GM21576 (cell line): Measurements from ENCODE around the gene IRF7.
"Not testable (repeated sequence)": the region's sequence is repeated elsewhere in the genome, so short reads cannot be mapped to it uniquely, and the experiment has no call there.

Experiments
- ATAC-seq: cut with Tn5 transposase; IDR thresholded peaks from one replicate; pipeline ENCODE4 v1.9.1; 2021; ENCODE audit warnings: mild to moderate bottlenecking, moderate library complexity; ENCODE audit not compliant: unreplicated experiment

Gene IRF7

GRCh38 chr11:586376-587316, 29.1 kb downstream of the IRF7 start:
- no peak for ATAC-seq

DNA sequence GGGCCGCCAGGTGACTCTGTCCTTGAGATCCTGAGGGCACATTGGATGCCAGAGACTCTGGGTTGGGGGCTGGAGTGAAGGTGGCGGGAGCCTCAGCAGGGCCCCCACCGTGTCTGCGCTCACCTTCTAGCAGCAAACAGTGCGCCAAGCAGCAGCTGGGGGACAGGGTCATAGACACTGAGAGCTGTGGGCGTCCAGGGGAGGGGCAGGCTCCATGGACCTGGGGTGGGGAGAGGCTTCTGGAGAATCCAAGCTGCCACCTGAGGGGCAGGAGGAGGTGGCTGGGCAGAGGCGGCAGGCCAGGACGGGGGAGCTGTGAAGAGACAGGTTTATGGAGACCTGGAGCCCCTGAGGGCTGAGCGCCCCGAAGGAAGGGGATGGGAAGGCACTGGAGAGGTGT, 31.5 kb downstream of the IRF7 start:
- no peak for ATAC-seq

DNA sequence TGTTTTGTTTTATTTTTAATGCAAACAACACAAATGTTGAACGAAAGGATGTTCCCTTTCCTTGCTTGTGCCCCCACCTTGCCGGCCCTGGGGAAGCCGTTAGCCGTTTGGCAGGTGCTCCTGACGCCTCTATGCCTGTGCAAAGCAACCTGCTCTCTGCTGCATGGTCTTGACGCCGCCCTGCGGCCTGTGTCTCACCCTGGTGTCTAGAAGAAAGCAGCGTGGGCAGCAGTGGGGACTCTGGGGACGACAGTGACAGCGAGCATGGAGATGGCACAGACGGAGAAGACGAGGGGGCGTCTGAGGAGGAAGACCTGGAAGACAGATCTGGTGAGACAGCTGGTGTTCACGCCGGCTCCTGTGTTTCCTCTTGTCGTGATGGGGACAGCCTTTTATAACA, 34.0 kb downstream of the IRF7 start:
- no peak for ATAC-seq

- no peak for ATAC-seq
Measured at GRCh38 chr11:581342-581741, 34.4 kb downstream of the IRF7 start.

- no peak for ATAC-seq
Measured at GRCh38 chr11:579830-580601, 35.7 kb downstream of the IRF7 start.

- ATAC-seq = no peak
Measured at GRCh38 chr11:578276-579035, 37.3 kb downstream of the IRF7 start.

DNA sequence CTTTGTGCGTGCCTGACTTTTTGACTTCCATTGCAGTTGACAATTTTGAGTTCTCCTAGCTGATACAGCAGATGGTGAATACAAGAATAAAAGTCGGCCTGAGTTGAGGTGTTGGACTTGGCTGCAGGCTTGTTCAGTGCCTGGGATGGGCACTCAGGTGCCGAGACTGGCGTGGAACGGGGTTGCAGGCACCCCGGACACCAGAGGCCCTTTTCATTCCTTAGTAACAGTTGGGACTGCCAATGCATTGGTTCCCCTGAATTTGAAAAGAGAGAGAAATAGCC, 38.2 kb downstream of the IRF7 start:
- ATAC-seq = no peak

- no peak for ATAC-seq
Measured at GRCh38 chr11:576811-577610, 38.7 kb downstream of the IRF7 start.

DNA sequence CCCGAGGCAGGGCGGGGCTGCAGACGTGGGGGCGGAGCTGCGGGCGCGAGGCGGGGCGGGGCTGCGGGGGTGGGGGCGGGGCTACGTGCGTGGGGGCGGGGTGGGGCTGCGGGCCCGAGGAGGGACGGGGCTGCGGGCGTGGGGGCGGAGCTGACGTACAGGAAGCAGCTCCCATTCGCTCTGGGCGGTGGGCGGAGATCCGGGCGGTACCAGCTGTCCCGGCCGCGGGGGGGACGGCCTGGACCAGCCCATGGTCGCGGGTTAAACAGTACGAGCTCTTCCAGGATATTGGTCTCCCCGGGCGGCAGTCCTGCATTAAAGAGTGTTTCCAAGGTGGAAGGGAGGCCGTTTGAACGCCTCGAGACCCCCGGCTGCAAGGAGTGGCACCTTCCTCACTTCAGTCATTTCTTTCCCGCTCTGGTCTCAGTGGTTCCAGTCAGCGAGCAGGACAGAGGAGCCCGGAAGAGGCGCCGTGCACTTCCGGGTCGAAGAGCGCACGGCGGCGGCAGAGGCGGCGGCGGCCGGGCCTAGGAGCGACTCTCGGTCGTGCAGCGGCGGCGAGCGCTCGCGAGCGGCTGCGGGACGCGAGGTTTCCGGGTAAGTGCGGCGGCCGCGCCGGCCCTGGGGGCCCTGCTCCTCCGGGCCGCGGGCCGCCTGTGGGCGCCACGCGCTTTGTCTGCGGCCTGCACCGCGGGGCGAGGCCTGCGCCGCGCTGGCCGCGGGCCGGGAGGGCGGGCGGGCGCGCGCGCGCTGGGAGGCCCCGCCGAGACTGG, 39.6 kb downstream of the IRF7 start, which contains the start of gene PHRF1:
Gene PHRF1, plus strand, starts transcription at position 475 of the 773 bp plus-strand sequence. CDS start 5,043 bp downstream, outside the sequence.
- peak; percentile 80 for ATAC-seq

DNA sequence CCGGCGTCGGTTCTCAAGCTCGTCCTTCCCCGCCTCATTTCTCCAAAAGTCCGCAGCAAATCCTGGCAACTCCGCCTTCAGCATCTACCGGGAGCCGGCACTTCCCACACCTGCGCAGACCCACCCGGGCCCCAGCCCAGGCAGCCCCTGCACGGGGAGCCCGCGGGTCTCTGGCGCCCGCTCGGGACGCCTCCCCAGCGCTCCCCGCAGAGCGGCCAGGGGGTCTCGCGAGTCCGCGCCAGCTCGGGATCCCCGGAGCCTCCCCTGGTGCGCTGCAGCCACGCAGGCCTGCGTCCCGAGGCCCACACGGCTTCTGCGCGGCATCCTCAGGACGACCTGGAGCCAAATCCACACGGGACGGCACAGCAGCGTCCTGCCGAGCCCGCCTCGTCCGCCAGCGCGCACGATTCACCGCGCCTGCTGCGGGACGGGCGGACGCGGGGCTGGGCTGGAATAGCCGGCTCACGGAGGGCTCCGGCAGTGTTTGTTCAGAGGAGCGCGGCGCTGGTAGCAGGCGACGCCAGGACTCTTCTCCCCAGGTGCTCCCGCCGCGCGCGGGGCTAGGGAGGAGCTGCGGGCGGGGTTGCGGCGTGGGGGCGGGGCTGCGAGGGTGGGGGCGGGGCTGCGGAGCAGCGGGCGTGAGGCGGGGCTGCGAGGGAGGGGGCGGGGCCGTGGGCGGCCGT, 40.3 kb downstream of the IRF7 start:
- peak; percentile 35 for ATAC-seq

- no peak for ATAC-seq
Measured at GRCh38 chr11:574632-575312, 41.0 kb downstream of the IRF7 start.

GRCh38 chr11:574031-574570, 41.6 kb downstream of the IRF7 start:
- not testable (repeated sequence) for ATAC-seq

DNA sequence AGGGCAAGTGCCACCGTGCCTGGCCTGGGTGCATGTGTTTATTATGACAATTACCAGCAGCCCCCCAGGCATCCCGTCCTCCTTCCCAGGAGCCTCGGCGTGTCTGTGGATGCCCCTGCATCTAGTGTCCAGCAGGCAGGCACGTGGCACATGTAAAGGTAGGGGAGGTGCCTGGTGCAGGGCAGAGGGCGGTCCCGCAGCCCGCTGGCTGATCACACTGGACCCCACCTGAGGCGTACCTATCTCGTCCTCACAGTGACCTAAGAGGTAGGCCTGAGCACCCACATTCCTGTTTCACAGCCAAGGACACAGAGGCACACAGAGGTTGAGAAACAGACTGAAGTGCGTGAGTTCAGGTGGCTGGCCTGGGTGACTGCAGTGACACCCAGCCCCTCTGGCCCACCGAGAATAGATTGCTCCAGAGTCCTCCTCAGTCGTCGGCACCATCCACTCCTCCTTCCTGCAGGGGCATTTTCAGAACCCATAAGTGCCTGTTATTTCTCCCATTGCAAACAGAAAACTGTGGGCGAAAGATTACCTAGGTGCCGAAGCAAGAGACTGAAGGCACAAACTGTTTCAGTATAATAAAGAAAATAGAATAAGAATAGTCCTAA, 42.5 kb downstream of the IRF7 start:
- no peak for ATAC-seq

DNA sequence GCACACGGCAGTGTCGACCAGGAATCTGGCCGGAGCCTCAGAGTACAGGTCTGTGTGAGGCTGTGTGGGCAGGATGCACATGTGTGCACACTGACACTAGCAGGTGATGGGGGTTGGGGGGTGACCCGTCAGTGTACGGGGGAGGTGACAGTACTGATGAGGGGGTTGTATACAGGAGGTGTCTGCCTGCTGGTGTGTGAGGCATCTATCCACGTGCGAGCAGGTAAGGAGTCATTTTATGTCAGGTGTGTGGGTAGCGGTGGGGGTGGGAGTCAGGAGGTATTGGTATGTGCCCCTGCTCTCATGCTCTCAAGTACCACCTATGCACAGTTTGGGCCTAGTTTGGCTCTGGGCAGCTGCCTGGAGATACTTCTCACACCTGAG, 44.0 kb downstream of the IRF7 start:
- no peak for ATAC-seq

DNA sequence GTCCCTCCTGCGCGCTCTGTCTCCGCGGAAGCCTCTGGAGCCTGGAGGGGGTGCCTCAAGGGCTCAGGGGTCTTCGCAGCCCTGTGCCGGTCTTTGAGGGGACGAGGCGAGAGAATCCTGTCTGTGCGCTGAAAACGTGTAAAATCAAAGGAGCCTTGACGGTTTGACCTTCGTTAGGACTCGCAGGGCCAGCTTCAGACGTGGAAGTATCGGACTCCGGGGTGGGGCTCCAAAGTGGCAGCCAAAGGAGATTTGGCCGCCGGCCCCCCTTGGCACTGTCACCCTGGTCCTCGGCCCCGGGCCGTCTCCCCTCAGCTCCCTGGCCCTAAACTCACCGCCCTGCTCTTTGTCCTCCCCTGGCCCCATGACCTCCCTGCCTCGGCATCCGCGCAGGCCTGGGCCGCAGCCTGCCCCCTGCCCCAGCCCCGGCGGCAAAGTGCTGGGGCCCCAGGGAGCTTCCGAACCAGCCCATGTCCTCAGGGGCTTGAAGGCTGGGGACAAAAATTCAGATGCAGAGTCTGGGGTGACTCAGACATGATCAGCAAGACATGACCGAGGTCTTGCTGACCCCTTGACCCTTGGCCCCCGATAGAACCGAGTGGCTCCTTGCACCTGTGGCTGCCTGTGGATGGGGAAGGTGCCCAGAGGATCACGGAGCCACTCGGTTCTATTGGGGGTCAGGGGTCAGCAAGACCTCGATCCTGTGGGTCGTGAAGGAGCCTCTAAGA, 46.4 kb downstream of the IRF7 start:
- ATAC-seq = no peak

GRCh38 chr11:568306-569157, 47.2 kb downstream of the IRF7 start:
- peak; percentile 87 for ATAC-seq
